ENCODE measurements around the gene ZMYND15.
"Not testable (repeated sequence)": the region's sequence is repeated elsewhere in the genome, so short reads cannot be mapped to it uniquely, and the experiment has no call there.

DNA sequence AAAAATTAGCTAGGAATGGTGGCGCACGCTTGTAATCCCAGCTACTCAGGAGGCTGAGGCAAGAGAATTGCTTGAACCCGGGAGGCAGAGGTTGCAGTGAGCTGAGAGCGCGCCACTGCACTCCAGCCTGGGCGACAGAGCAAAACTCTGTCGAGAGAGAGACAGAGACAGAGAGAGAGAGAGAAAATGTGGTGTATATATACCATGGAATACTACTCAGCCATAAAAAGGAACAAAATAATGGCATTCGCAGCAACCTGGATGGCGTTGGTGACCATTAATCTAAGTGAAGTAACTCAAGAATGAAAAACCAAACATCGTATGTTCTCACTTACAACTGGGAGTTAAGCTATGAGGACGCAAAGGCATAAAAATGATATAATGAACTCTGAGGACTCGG lies 49.8 kb upstream of the ZMYND15 start:
- not testable (repeated sequence) for TF ChIP-seq EZH2phosphoT487 (IDR thresholded peaks at IDR 0.05; ENCODE audit: unreplicated experiment); POLR2AphosphoS5 (IDR thresholded peaks at IDR 0.05; ENCODE audit: low read depth); EZH2 (IDR thresholded peaks at IDR 0.05; ENCODE audit: low read depth, unreplicated experiment); JUNB (IDR thresholded peaks at IDR 0.05; ENCODE audit: unreplicated experiment); STAT1 (IDR thresholded peaks at IDR 0.05; ENCODE audit: unreplicated experiment)
- TF ChIP-seq, protein P1, sequence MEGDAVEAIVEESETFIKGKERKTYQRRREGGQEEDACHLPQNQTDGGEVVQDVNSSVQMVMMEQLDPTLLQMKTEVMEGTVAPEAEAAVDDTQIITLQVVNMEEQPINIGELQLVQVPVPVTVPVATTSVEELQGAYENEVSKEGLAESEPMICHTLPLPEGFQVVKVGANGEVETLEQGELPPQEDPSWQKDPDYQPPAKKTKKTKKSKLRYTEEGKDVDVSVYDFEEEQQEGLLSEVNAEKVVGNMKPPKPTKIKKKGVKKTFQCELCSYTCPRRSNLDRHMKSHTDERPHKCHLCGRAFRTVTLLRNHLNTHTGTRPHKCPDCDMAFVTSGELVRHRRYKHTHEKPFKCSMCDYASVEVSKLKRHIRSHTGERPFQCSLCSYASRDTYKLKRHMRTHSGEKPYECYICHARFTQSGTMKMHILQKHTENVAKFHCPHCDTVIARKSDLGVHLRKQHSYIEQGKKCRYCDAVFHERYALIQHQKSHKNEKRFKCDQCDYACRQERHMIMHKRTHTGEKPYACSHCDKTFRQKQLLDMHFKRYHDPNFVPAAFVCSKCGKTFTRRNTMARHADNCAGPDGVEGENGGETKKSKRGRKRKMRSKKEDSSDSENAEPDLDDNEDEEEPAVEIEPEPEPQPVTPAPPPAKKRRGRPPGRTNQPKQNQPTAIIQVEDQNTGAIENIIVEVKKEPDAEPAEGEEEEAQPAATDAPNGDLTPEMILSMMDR (conservative IDR thresholded peaks at IDR 0.05; ENCODE audit: low read depth in 2 of 2) = not testable (repeated sequence)
- TF ChIP-seq, protein P2, sequence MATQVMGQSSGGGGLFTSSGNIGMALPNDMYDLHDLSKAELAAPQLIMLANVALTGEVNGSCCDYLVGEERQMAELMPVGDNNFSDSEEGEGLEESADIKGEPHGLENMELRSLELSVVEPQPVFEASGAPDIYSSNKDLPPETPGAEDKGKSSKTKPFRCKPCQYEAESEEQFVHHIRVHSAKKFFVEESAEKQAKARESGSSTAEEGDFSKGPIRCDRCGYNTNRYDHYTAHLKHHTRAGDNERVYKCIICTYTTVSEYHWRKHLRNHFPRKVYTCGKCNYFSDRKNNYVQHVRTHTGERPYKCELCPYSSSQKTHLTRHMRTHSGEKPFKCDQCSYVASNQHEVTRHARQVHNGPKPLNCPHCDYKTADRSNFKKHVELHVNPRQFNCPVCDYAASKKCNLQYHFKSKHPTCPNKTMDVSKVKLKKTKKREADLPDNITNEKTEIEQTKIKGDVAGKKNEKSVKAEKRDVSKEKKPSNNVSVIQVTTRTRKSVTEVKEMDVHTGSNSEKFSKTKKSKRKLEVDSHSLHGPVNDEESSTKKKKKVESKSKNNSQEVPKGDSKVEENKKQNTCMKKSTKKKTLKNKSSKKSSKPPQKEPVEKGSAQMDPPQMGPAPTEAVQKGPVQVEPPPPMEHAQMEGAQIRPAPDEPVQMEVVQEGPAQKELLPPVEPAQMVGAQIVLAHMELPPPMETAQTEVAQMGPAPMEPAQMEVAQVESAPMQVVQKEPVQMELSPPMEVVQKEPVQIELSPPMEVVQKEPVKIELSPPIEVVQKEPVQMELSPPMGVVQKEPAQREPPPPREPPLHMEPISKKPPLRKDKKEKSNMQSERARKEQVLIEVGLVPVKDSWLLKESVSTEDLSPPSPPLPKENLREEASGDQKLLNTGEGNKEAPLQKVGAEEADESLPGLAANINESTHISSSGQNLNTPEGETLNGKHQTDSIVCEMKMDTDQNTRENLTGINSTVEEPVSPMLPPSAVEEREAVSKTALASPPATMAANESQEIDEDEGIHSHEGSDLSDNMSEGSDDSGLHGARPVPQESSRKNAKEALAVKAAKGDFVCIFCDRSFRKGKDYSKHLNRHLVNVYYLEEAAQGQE (IDR thresholded peaks at IDR 0.05; ENCODE audit: unreplicated experiment) = not testable (repeated sequence)

All from GM23338 (cell line).